Left ventricle myocardium superior (tissue), 1 donor: ENCODE measurements around the gene HS3ST4. TPM values are rescaled to one million over a fixed set of nuclear protein-coding genes. Genes with fewer than 3 reads are reported as not detected.

Source experiments
- ATAC-seq: fragments of 200-7000 bp; cut with Tn5 transposase; one replicate; pipeline ENCODE4 v1.9.1; 2020; ENCODE audit warnings: mild to moderate bottlenecking, moderate library complexity
- DNase-seq: peaks from one replicate; pipeline ENCODE4 v3.0.0-alpha.2; 2020
- intact Hi-C: fragments of 100-400 bp; cut with micrococcal nuclease; formaldehyde crosslinking; loops from one replicate; pipeline ENCODE4 v1.11.0; 2022
- microRNA-seq: library from miRNA; unstranded; fragments of <30 nt; microRNA quantifications from one replicate; pipeline ENCODE4 v1.2.0, GENCODE V29; 2020; ENCODE audit warnings: borderline number of aligned reads
- total RNA-seq: library from RNA; stranded (reverse); fragmentation: NEBNext Ultra II Directional; extraction: Animal tissue kit (Norgen Biotek cat#: 25700); gene quantifications from one replicate; pipeline ENCODE4 v1.2.1, GENCODE V29; 2021
- donor health status: DM: no; HTN: yes; CAD: no; lungs with severe emphysema.

HS3ST4 gene
- total RNA-seq, 1 donor from 2014 or later, result not detected

DNA sequence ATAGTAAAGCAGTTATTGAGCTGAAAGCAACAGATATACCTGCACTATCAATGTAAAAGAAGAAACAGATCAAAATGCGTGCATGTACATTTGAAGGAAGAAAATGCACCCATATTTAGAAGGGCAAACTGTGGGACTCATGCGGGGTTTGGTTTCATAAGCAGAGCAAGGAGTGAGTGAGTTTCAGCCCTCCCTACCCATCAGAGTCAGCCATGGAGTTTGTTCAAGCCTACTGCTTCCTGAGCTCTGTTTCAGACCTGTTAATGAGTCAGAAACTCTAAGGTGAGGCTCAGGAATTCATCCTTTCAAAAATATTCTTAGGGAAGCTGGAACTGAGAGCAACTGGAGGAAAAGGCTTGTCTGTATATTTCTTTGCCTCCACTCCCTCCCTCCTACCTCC is 446.2 kb downstream of the HS3ST4 start:
- intact Hi-C loops, result no loop called here
- ATAC-seq, result no peak
- no peak for DNase-seq

DNA sequence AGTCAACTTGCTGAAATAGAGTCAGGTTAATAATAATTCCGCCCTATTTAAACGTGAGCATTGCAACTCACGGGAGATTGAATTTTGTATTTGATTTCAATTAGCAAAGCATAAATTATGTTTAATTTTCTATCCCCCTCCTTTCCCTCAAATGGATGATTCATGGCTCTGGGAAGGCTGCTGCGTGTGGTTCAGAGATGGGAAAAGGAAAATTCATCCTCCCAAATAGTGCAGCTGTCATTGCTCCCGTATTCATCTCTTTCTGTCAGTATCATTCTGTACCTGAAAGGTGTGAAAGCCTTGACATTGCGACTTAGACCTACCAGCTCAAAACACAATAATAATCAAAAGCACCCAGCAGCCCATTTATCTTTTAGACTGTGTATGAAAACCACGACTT is 447.3 kb downstream of the HS3ST4 start:
- DNase-seq (no peak), ATAC-seq (no peak)
- intact Hi-C loops, result no loop called here

DNA sequence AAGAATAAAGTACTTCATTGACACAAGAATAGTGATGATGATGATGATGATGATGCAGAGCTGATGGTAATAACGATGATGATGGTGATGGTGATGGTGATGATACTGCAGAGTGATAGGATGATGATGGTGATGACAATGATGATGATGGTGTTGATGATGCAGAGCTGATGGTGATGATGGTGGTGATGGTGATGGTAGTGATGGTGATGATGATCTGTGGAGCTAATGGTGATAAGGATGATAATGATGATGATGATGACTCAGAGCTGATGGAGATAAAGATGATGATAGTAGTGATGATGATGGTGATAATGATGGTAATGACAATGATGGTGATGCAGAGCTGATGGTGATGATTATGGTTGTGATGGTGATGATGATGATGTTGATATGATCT is 448.1 kb downstream of the HS3ST4 start:
- DNase-seq, result no peak

DNA sequence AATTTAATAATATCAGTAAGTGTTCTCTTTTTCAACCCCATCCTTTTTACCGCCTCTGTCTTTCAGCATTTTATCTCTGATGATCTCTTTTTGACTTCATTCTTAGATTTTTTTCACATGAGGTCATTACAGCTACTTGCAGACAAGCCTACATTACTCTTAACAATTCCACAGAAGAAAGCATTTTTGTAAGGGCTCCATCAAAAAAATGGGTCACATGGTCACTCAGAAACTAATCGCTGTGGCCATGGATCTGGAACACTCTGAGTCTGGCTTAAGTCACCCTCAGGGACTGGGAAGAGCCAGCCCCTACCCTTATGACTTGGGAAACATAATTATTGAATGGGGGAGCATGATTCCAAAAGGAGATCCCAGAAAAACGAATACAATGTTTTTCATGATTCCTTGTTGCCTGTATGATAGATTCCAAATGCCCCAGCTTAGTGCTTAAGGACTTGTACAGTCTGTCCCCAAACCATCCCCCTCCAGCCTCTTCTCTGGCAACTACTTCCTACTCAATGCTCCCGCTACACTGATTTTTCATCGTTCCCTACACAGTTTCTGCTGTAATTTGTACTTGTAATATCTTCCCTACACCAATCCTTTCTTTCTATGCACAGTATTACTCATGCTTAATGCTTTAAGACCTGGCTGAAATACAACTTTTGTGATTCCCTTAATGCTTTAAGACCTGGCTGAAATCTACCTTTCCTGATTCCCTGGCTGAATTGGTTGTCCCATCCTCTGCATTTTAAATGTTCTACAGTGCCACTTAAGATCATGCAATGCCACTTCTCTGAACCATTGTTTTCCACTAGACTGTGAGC is 457.8 kb downstream of the HS3ST4 start:
- intact Hi-C loops, result loop anchor here (10.0 kb wide), 1 partner anchor 55 kb away; no protein-coding TSS in a partner anchor
- ATAC-seq, result no peak
- DNase-seq, result no peak

More for the DNA sequence above, 448.1 kb downstream of the HS3ST4 start:
- no peak for ATAC-seq
- intact Hi-C loops, result loop anchor here (10.0 kb wide), 1 partner anchor 65 kb away; no protein-coding TSS in a partner anchor

DNA sequence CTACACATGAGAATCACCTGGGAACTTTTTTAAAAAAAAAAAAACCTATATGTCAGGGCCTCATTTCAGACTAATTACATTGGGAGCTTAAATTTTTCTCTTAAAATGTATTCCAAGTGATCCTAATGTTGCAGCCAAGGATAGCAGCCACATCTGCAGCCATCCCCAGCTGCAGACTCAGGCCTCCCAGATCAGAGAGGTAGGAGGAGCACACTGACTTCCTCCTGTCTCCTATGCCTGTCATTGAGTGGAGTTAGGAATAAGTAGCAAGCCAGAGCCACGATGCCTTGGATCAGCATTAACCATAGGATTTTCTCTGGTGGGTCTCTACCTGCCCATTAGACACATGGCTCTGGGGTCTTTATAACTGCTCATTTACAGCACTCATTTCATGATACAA is 463.5 kb downstream of the HS3ST4 start:
- ATAC-seq, result no peak
- no peak for DNase-seq
- intact Hi-C loops, result no loop called here

DNA sequence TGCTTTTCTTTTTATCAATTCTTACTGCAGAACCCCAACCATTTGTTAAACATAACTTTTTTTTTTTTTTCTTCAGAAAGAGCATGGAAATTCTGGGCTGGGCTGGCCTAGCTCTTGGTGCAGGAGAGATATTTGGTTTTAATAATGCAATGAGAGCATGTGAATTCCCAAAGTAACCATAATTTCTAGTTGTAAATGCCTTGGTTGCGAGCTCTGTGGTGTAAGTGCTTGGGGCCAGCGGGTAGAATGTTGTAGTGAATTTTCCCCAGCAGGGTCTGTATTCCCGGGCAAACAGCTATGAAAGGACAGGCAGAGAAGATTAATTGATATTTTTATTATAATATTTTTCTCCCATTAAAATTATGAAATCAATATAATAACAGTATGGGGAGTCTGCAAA is 465.6 kb downstream of the HS3ST4 start:
- ATAC-seq (no peak), DNase-seq (no peak)
- intact Hi-C loops, result no loop called here

DNA sequence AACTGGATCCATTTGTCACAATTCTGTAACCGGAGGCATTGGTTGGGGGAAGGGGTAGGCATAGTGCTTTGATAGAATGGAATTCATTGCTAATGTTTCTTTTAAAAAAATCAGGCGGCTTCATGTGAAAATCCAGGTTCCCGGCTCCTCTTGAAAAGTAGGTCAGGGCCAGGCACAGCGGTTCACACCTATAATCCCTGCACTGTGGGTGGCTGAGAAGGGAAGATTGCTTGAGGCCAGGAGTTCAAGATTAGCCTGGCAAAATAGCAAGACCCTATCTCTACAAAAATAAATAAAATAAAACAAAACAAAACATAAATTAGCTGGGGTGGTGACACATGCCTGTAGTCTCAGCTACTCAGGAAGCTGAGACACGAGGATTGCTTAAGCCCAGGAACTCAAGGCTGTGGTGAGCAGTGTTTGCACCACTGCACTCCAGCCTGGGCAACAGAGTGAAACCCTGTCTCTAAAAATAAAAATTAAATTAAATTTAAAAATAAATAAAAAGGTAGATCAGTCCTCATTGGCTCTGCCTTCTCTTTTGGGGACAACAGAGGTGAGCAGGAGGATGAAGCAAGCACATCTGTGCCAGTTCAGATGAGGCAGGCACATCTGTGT is 466.5 kb downstream of the HS3ST4 start:
- intact Hi-C loops, result no loop called here
- DNase-seq (no peak), ATAC-seq (no peak)

DNA sequence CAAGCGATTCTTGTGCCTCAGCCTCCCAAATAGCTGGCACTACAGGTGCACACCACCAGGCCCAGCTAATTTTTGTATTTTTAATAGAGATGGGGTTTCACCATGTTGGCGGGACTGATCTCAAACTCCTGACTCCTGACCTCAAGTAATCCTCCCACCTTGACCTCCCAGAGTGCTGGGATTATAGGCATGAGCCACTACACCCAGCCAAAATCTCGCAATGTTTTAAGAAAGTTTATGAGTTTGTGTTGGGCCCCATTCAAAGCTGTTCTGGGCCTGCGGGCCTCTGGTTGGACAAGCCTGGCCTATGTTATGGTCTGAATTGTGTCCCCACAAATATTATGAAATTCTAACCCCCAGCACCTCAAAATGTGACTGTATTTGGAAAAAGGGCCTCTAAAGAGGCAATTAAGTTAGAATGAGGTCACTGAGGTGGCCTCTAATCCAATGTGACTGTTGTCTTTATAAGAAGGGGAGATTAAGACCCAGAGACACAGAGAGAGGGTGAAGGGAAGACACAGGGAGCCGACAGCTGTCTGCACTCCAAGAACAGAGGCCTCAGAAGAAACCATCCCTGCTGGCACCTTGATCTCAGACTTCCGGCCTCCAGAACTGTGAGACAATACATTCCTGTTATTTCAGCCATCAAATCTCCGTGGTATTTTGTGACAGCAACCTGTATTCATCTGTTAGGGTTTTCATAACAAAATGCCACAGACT is 469.9 kb downstream of the HS3ST4 start:
- ATAC-seq (no peak), DNase-seq (no peak)
- intact Hi-C loops, result no loop called here

DNA sequence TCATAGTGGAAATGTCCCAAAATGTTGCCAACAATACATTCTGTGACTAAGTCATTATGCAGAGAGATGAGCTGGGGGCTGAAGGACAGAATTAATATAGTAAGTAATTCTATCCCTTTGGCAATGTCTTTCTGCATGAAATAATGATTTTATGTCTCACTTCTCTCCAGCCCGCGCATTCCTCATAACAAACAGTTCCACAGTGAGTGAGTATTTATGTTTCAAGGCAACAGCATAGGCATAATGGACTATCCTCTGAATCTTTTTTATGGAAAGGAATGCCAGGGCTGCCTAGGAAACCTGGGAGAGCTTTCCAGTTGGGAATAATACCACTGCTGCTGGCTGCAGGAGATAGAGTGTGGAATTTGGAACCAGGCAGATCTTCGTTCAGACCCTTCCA is 477.7 kb downstream of the HS3ST4 start:
- intact Hi-C loops, result no loop called here
- DNase-seq (no peak), ATAC-seq (no peak)

DNA sequence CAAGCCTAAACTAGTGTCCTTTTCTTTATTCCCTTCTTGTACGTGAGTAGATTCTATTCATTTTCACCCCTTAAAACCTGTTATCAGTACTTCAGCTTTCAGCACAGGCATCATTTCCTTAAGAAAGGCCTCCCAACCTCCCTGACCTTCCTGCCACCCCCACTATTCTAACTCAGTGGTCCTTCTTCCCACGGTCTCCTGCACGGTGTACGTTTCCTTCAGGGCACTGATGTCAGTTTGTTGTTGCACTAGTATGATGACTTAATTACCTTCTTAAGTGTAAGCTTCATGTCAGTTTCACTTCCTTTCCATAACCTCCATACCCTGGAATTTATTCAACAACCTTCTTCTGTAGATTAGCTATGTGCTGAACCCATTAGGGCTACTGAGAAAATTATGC is 484.2 kb downstream of the HS3ST4 start:
- intact Hi-C loops, result no loop called here
- ATAC-seq (no peak), DNase-seq (no peak)

DNA sequence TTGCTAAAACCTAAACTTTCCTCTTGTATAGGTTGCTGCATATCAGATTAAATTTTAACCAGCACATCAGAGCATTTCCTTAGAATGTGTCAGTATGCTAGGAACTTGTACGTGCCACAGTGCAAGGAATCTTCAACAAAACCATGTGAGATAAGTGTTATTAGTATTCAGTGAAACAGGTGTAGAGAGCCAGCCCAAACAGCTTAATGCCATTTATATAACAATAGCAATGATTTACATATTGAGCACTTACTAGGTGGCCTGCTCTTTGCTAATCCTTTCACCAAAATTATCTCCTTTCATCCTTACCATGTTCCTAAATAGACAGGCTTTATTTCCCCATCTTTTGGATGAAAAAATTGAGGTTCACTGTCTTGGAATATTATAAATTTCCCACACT is 485.7 kb downstream of the HS3ST4 start:
- DNase-seq (no peak), ATAC-seq (no peak)
- intact Hi-C loops, result no loop called here

DNA sequence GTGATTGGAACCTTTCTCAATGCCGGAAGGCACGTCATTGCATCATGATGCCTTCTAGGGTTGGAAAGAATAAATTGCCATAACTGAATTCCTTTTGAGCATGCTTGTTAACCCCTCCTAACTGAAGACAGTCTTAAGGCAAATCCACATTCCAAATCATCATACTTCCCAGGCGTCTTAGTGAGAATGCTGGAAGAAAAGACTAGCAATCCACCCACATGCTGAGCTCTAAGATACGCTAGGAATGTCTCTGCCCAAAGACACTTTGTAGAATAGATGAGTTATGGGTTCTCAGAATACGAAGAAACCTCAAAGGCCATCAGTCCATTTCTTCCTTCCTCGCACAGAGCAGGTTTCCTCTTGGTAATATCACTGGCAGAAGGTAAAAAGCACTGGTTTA is 486.5 kb downstream of the HS3ST4 start:
- DNase-seq (no peak), ATAC-seq (no peak)
- intact Hi-C loops, result no loop called here

DNA sequence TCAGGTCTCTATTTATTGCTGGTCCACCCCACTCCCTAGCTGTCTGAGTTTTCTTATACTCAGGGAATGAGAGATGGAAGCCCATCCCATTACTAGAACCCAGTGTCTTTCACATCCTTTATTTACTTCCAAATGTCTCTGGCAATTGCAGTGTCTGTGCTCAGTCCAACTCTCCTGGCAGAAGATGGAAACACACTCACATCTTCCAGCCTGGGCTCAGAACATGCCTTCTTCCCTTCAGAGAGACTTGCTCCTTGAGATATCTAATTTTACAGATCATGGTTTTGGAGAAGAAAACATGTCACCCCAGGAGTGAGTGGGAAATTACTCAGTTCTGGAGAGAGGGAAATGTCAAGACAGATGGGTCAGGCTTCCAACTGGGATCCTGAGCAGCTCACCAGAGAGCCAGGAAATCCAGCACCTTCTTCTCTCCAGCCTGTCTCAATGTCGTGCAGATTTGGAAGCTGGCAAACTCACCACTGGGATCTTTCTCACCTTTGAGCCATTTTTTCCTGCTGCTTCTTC is 494.4 kb downstream of the HS3ST4 start:
- DNase-seq (no peak), ATAC-seq (no peak)
- intact Hi-C loops, result no loop called here

Small RNAs within 50 kb of the gene (microRNA-seq; reads per million reads assigned to microRNA genes)
- not detected for gene MIR548W
